Measurements from ENCODE around the gene MGLL.
A peak's percentile ranks its signal among the peaks of the same experiment; 100 is the strongest.

MGLL gene

DNA sequence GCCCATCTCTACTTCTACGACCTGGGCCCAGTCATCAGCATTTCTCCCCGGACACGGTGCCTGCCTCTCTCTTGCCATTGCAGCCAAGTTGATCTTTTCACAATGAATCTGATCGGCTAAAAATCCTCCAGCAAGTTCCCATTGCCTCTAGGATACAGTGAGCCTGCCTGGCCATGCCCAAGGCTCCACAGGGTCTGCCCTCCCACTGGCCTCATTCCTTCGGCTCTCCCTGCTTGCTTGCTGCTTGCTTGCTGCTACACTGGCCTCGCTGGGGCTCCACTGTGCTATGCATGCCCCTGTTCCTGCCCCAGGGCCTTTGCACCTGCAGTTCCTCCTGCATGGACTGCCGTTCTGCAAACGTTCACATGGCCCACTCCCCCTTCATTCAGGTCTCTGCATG, 147.5 kb downstream of the MGLL start:
- DNase-seq (ENCODE audit: low read depth in 2 of 2), result no peak

GRCh38 chr3:127674101-127674721, 148.1 kb downstream of the MGLL start:
- no peak for DNase-seq (ENCODE audit: low read depth in 2 of 2)

GRCh38 chr3:127673191-127674100, 148.9 kb downstream of the MGLL start:
- peak in 1 of 2 donors; percentile 18 for DNase-seq (ENCODE audit: low read depth in 2 of 2)

- peak; percentile 76 to 77 for DNase-seq (ENCODE audit: low read depth in 2 of 2)
Observed at GRCh38 chr3:127672429-127673190, 149.7 kb downstream of the MGLL start, which contains the start of gene ABTB1. Gene ABTB1 (plus strand): TSS chr3:127672952. CDS start chr3:127673026, 74 bp downstream.

DNA sequence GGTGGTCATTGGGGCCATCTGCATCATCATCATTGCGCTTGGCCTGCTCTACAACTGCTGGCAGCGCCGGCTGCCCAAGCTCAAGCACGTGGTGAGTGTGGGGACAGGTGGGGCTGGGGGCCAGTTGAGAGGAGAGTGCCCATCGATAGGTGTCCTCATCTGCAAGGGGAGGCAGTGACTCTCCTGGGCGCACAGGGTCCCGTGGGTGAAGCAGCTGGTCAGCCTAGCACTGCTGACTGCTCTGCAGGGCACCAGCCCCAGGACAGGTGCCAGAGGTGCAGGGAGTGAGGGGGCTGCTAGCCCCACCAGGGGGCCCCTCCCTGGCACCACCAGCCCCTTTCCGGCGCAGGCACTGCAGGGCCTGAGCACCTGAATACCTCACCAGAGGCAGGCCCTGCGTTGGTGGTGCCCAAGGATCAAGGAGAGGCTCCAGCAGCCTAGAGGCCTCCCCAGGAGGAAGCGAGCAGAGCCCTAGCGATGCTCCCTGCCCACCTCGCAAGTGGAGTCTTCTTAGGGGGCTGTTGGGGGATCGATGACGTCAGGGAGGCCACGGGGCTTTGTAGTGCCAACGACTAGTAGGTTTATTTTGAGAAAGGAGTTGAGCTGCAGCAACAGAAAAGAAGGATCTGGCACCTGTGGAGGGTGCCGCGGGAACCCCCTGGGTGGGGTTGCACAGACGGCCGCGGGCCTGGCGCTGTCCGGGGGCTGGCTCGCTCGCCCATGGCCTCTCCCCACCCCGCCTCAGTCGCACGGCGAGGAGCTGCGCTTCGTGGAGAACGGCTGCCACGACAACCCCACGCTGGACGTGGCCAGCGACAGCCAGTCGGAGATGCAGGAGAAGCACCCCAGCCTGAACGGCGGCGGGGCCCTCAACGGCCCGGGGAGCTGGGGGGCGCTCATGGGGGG, 150.5 kb downstream of the MGLL start:
- DNase-seq (ENCODE audit: low read depth in 2 of 2), result no peak

DNA sequence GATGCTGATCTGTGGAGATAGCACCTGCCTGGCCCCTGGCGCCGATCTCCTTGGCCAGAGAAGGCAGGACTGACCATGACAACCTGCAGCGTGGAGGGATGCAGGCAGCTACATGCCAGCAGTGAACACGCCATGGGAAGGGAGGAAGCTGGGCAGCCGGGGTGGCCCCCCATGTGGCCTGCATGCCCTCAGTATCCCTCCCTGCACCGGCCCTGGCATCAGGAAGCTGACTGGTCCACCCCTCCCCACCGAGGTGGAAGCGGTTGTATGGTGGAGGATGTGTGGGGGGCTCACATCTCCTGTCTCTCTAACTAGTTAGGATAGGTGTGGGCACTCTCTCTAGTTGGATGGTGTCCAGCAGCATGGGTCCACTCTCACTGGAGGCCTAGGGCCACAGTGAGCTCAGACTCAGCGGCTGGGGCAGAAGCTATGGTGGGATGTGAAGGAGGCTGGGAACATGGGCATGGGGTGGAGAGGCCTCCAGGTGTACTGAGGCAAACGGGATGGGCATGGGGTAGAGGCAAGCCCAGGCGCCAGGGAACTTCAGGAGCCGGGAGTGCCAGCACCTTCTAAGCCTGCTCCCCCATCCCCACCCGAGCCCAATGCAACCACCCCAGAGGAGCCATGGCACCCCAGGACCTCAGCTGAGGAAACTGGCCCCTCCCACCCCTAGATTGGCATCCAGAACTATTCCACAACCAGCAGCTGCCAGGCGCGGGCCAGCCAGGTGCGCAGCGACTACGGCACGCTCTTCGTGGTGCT, 151.4 kb downstream of the MGLL start:
- no peak for DNase-seq (ENCODE audit: low read depth in 2 of 2)

GRCh38 chr3:127670229-127670559, 152.1 kb downstream of the MGLL start:
- DNase-seq (ENCODE audit: low read depth in 2 of 2), result no peak

GRCh38 chr3:127669541-127670228, 152.6 kb downstream of the MGLL start:
- no peak for DNase-seq (ENCODE audit: low read depth in 2 of 2)

DNA sequence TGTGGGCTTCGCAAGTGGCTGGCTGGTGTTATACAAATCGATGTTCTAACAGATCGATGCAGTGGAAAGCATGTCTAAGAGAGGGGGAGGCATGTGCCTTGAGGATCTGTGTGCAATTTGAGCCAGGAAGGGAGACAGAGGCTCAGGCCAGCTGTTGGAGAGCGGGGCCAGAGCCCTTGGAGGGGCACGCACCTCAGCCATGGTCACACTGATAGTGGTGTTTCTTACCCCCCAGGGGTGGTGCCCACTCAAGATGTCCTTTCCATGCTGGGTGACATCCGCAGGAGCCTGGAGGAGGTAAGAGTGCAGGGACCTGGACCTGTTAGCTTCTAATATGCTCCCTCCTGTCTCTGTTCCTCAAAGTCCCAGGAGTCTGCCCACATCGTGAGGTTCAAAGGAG, 153.4 kb downstream of the MGLL start:
- no peak for DNase-seq (ENCODE audit: low read depth in 2 of 2)

DNA sequence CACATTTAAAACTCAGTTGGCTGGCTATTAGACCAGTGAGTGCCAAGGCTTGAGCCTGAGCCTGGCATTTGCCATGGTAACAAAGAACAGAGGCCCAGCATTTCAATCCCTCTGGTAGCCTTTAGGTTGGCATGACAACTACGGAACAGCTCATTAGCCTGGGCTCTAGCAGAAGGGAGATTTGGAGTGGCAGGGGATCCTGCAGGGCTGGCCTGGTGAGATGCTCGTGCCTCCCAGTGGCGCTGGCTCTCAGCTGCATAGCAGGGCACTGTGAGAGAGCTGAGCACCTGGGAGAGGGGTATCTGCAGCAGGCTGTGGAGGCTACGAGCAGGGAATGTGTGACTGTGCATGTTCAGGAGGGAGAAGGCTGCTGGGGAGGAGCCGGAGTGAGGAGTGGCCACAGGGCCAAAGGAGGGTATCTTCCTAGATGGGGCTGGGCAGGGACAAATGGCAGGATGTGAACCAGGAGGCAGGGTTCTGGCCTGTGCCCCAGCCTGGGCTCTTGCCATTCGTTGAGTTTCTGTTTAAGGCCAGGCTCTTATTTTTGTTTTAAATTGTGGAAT, 155.1 kb downstream of the MGLL start:
- no peak for DNase-seq (ENCODE audit: low read depth in 2 of 2)

GRCh38 chr3:127666676-127667075, 155.6 kb downstream of the MGLL start:
- no peak for DNase-seq (ENCODE audit: low read depth in 2 of 2)

- no peak for DNase-seq (ENCODE audit: low read depth in 2 of 2)
Observed at GRCh38 chr3:127665586-127665985, 156.7 kb downstream of the MGLL start.

DNA sequence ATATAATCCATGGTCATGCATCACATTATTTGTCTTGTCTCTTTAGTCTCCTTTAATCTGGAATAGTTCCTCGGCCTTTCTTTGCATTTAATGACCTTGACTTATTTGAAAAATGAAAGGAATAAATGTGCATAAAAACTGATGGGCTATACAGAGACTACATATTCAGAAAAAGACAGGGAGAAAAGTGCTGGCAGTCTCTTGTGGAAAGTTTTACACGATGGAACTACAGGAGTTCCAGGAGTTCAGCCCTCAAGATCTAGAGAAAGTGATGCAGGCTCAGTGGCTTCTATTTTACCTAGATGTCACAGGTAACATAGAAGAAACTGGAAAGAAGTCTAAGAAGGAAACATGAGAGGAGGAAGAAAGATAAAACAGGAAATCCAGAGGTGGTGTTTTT, 157.2 kb downstream of the MGLL start:
- no peak for DNase-seq (ENCODE audit: low read depth in 2 of 2)

- DNase-seq (ENCODE audit: low read depth in 2 of 2), result no peak
Observed at GRCh38 chr3:127663151-127663550, 159.2 kb downstream of the MGLL start.

- DNase-seq (ENCODE audit: low read depth in 2 of 2), result no peak
Observed at GRCh38 chr3:127662001-127662469, 160.3 kb downstream of the MGLL start.

DNA sequence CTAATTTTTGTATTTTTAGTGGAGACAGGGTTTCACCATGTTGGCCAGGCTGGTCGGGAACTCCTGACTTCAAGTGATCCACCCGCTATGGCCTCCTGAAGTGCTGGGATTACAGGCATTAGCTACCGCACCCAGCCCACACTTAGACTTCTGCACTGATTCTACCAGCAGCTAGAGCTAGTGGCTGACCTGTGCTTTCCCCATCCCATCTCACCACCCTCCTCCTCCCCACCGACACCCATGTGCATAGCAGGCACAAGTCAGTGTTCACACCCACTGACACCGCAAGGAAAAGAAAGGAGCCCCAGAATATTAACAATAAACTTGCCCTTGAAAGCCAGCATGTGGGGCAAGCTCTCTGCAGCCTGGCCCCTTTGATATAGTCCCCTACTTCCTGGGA, 160.7 kb downstream of the MGLL start:
- DNase-seq (ENCODE audit: low read depth in 2 of 2), result no peak

- no peak for DNase-seq (ENCODE audit: low read depth in 2 of 2)
Observed at GRCh38 chr3:127660621-127661251, 161.6 kb downstream of the MGLL start.

- DNase-seq (ENCODE audit: low read depth in 2 of 2), result no peak
Observed at GRCh38 chr3:127658234-127658633, 164.1 kb downstream of the MGLL start.

- DNase-seq (ENCODE audit: low read depth in 2 of 2), result no peak
Observed at GRCh38 chr3:127656906-127657305, 165.4 kb downstream of the MGLL start.

Measured in stimulated activated CD8-positive, alpha-beta memory T cell treated with anti-CD3 and anti-CD28 coated beads, Interleukin-2, amount 100 ng/mL, for 1 hour (primary cell).